GM18519 (cell line): ENCODE measurements around the gene MAP3K2.

Experiments
- ATAC-seq: cut with Tn5 transposase; IDR thresholded peaks from one replicate; pipeline ENCODE4 v1.9.1; 2021; ENCODE audit warnings: mild to moderate bottlenecking, moderate library complexity; ENCODE audit not compliant: unreplicated experiment, low FRiP score

MAP3K2 gene

DNA sequence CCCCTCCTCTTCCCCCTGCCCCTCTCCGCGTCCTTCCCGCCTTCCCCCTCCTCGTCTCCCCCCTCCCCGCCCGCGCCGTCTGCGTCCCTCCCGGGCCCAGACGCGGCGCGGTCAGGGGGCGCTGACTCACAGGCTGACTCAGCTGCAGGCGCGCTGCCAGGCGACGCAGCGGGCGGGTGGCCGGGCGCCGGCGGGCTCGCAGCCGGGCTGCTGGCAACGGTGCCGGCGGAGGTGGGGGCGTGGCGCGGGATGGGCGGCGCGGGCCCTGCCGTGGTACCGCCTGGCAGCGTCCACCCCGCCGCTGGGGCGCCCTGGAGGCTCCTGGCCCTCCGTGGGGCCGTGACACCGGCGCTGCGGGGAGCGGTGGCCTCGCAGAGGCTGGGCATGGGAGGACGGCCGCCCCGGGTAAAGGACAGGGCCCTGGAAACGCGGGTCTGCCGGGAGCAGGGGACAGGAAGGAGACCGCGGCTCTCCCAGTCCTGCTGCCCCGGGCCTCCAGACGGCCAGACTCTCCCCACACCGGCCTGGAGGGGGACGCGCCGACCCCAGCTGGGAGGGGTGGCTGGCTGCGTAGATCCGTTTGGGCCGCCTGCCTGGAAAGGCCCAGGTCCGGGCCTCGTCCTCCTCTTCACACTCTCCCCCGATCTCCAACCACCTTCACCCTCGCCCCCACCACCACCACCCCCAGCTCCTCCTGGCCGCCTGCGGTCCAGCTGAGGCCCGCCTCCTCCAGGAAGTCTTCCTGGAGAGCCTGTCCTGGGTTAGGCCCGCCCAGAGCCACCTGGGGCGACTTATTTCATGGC is 20.4 kb upstream of the MAP3K2 start:
- ATAC-seq: no peak

GRCh38 chr2:127407661-127408003 is 19.9 kb upstream of the MAP3K2 start:
- ATAC-seq: no peak

DNA sequence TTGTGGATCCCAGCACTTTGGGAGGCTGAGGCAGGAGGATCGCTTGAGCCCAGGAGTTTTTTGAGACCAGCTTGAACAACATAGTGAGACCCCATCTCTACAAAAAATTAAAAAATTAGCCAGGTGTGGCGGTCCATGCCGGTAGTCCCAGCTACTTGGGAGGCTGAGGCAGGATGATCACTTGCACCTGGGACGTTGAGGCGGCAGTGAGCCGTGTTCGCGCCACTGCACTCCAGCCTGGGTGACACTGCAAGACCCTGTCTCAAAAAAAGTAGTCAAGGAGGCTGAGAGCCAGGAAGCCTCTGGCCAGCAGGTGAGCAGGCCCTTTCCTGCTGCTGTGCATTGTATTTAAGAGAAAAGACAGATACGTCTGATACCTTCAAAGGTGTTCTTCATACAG is 19.3 kb upstream of the MAP3K2 start:
- no peak for ATAC-seq

GRCh38 chr2:127406454-127406853 is 18.7 kb upstream of the MAP3K2 start:
- ATAC-seq: no peak

DNA sequence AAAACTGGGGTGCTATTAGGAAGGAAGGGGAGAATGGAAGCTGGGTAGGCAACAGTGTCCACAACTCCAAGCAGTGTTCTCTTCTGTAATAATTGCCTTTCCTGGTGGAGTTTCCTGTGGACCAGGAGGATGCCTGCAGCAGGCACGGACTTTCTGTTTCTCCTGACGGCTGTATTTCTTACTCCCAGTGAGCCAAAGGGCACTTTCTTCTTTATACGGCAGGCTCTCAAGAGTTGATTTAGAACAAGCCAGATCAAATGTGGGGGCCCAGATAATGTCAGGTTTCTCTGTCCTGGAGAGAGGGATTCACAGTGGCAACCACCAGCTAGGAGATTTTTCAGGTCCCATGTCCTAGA is 17.5 kb upstream of the MAP3K2 start:
- no peak for ATAC-seq

DNA sequence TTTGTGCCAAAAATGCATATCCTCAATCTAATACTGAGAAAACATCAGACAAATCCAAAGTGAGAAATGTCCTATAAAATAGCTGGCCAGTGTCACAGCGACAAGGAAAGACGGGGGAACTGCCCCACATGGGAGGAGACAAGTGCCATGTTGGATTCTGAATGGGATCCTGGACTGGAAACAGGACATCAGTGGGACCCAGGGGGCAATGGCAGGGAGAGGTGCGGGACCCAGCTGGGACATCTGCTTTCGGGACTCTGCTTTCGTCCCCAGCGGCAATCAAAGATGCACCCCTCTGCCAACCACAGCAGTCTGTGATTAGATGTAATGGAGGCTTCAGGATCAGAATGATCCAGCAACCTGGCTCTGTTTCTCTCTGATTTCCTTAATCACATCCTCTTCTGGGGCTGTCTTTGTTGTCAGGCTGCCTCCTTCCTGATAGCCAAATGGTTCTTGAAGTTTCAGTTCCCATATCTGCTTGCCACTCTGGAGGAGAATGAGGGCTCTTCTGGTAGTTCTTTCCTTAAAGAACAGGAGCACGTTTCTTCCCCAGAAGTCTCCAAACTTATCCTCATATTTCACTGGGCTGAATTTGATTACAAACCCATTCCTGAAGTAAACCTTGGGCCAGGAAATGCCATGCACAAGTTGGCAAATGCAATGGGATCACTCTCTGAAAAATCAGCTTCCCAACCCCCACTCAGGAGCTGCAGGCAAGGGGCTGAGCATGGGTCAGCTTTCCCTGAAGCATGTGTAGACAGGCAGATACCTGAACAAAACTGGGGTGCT is 16.9 kb upstream of the MAP3K2 start:
- ATAC-seq: no peak

DNA sequence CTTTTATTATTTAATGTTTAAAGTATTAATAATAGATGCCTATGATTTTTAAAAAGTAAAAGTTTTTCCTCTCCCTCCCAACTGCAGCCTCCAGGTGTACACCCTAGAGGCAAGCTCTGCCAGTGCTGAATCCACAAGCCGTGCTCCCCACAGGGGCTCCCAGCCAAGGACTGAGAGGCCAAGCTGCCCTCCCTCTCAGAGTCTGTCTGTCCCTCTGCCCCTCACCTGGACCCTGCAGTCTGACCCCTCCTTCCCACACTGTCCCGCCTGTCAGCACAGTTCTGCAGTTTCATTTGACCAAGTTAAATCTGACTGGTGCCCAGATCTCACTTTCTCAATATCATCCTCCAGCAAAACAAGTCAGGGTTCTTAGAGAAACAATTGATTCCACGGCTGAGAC is 15.7 kb upstream of the MAP3K2 start:
- no peak for ATAC-seq

DNA sequence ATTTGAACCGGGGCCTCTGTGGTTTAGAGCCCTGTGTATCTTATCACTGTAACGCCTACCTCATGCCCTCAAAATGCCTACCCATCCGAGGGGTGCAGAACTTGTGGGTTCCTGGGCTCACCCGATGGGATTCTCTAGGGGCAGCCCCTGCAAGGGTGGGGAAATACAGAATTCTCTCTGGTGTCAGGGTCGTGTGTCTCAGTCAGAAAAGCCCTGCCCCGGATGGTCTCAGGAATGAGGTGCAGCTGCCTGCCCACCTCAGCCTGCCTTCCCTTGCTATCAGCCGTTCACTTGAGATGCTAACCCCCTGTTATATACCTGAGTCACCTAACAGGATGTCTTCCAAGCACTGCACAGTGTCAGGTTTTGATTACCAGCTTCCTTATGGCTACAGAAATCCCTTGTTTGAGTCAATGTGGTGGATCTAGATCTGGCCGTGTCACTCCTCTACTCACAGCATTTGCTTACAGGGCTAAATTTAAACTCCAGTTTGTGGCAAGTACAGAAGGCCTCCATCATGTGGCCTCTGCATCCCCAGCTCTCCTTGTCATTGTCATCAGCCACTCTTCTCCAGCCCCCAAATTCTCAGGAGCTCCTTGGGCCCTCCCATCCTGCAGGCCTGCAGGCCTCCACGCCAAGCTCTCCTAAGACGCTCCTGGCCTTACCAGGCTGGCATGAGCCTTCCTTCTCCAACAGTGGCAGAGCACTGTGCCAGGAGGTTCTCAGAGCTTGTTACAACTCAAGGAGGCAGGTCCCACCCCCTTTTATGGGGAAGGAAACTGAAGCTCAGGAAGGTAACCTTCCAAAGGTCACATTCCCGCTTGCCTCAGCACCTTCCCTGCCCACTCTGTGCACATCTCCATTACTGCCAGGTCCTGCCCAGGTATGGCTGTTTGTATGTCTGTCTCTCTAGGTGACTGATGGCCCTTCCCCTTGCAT is 14.3 kb upstream of the MAP3K2 start:
- no peak for ATAC-seq

DNA sequence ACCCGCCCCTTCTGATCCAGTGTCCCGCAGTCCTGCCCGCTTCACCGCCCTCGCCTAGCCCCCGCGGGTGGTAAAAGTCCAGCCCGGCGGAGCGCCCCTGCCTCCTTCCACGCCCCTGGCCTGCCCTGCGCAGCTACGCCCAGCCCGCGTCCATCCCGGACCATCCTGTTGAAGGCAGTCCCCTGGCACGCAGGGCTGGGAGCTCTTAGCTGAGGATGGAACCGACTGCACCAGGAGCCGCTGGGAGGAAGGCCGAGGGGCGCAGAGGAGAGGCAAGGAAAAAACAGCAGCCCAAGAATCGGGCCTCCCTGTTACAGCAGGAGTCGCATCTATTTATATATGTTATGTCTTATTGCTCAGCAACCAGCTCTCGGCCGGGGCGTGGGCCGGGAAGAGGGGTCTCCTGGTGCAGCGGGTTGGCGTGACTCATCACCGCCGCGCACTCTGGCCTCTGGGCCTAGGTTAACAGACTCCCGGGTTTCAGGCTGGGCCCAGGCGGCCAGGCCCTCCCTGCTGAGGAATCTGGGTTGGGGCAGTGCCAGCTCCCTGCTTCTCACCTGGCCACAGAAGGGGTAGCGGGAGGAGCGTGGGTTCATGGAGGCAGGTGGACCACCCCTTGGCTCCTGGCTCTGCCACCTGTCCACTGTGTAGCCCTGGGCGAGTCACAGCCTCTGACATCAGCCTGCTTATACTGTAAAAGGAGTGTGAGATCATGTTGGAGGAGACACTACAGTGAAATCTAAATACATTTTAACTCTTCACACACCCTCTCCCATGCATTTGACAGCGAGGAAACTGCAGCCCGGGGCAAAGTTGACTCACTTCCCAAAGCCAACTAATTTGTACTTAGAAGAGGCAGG is 13.4 kb upstream of the MAP3K2 start:
- no peak for ATAC-seq

GRCh38 chr2:127400533-127400896 is 12.7 kb upstream of the MAP3K2 start:
- ATAC-seq: no peak

DNA sequence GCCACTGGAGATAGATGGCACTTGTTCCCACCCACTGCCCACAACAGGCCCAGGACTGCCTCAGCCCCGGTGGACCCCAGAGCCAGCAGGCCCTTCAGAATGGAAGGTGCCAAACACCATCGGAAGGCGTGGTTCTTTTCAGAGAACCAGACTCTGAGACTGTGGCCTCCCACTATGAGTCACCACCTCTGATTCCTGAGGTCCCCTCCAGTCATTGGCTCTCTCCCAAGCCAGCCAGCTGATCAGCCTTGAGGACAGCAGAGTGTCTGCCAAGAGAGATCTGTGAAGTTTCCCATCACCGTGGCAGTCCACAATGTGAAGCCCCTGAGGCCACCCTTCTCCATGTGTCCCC is 10.4 kb upstream of the MAP3K2 start:
- peak; percentile 66 for ATAC-seq

DNA sequence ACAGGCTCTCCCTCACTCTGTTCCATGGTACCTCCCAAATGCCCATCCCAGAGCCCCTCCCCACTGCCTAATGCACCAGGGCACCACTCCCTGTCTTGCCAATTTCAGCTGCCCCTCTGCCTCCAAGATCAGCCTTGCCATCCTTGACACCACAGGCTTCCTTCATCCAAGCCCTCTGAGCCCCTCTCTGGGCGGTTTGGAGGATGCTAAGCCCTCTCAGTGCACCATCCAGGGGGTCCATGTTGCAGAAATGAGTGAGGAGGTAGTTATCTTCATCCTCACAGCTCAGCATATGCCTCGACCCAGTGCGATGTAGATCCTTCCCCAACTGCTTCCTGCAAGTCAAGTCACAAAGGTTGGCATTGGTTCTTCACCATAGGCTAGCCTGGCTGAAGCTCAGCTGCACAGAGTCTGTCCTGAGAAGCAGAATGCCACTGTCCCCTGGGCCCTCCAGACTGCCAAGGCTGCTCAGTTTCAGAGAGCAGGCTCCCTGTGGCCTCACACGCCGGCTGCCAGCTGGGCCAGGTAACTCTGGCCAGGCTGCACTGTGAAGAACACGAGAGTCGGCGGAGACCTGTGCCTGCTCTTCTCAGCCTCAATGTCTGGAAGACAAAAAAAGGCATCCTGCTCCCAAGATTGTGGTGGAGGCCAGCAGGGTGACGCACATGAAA is 9.9 kb upstream of the MAP3K2 start:
- no peak for ATAC-seq

- no peak for ATAC-seq
These were observed 6.7 kb upstream of the MAP3K2 start for GRCh38 chr2:127394492-127394891.

DNA sequence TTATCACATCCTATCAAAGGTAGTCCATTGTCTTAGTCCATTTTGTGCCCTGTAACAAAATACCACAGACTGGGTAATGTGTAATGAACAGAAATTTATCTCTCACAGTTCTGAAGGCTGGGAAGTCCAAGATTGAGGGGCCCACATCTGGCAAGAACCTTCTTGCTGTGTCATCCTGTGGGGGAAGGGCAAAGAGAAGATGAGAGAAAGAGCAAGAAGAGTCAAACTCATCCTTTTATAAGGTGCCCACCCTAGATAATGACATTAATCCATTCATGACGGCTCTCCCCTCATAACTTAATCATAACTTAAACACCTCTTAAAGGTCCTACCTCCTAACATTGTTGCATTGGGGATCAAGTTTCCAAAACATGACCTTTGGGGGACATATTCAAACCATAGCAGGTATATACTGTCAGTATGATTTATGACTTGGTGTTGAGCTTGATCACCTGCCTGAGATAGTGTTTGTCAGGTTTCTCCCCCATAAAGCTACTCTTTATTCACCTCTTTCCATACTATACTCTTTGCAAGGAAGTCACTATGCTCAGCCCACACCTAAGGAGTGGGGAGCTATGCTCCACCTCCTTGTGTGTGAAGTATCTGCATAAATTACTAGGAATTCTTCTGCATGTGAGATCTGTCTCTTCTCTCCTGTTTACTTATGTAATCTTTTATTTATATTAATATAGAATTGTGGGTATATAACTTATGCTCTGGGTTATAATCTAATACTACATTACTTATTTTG is 5.2 kb upstream of the MAP3K2 start:
- no peak for ATAC-seq

DNA sequence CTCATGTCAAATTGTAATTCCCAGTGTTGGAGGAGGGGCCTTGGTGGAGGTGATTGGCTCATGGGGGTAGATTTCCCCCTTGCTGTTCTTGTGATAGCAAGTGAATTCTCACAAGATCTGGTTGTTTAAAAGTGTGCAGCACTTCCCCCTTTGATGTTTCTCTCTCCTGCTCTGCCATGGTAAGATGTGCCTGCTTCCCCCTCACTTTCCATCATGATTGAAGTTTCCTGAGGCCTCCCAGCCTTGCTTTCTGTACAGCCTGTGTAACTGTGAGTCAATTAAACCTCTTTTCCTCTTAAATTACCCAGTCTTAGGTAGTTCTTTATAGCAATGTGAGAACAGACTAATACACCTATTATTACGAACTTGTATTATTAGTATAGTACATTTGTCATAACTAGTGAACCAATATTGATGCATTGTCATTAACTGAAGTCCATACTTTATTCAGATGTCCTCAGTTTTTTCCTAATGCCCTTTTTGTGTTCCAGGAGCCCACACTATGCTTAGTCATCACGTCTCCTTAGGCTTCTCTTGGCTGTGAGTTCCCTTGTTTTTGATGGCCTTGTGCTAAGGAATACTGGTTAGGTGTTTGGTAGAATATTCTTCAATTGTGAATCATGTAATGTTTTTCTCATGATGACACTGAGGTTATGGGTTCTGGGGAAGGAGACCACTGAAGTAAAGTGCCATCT is 4.5 kb upstream of the MAP3K2 start:
- ATAC-seq: no peak

DNA sequence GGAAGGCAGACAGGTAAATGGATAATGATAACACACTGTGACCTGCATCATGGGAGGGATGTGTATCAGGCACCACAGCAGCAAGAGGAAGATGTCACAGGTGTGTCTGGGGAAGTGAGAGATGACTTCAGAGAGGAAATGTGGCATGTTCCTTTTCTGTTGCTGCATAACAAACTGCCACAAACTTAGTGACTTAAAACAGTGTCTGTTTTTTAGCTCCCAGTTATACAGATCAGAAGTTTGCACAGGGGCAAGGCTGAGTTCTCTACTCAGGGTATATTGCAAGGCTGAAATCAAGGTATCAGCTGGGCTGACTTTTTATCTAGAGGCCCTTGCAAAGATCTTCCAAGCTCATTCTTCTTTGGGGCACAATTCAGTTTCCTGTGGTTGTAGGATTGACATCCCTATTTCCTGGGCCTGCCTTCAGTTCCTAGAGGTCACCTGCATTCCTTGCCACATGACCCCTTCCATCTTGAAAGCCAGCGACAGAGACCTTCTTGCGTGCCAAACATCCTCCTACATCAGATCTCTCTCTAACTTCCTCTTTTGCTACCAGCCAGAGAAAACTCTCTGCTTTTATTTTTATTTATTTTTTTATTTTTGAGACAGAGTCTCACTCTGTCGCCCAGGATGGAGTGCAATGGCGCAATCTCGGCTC is 2.1 kb upstream of the MAP3K2 start:
- peak; percentile 24 for ATAC-seq

DNA sequence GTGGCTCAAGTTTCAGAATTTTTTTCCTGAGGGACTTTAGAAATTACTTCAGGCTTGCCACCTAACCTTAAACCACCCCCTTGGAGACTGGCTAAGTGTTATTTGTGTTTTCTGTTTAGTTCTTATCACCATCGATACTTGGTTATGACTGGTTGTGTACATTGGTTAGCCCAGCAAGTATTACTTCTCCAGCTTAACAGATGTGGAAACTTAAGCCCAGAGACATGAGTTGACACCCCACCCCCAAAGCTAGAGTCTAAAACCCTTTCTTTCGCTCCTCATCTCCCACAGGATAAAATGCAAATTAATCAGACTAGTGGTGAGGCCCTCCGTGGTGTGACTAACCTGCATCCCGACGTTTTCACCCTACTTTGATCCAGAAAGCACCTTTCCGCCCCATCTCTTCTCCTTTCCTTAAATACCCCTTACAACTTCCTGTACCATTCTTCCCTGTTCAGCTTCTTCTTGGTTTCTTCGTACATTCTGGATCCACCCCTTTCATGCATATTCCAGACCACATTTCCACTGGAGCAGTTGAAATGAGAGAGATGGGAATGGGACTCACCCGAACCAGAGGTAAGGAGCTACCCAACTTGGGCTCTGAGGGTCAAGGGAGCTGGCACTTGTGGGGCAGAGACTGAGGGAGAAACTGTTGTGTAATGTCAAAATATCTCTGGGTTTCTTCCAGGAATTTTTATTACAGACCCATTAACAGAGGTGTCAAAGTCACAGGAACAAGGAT is 819 bp upstream of the MAP3K2 start:
- no peak for ATAC-seq
